Stimulated activated CD4-positive, alpha-beta T cell treated with anti-CD3 and anti-CD28 coated beads, Interleukin-4, amount 100 ng/mL, for 48 hours (primary cell): Measurements from ENCODE around the gene DIS3L2.
A peak's percentile ranks its signal among the peaks of the same experiment; 100 is the strongest.
"Not testable (repeated sequence)": the region's sequence is repeated elsewhere in the genome, so short reads cannot be mapped to it uniquely, and the experiment has no call there.

Source experiments
- DNase-seq, 2 donors: peaks; one replicate each; pipeline ENCODE4 v3.0.0-alpha.2; 2020; ENCODE audit warnings: low read depth in 2 of 2

DIS3L2 gene

DNA sequence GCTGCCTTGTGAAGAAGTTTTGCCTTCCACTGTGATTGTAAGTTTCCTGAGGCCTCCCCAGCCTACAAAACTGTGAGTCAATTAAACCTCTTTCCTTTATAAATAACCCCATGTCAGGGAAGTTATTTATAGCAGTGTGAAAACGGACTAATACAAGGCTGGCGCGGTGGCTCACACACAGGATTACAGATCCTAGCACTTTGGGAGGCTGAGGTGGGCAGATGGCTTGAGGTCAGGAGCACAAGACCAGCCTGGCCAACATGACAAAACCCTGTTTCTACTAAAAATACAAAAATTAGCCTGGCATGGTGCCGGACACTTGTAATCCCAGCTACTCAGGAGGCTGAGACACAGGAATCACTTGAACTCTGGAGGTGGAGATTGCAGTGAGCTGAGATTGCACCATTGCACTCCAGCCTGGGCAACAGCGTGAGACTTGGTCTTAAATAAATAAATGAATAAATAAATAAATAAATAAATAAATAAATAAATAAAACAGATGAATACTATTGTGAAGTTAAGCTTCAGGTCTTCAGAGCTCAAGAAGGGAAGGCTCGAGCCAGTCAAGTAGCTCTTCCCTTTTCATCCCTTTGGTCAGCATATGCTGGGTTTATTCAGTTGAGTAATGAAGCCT lies 154.3 kb downstream of the DIS3L2 start:
- DNase-seq: not testable (repeated sequence)

DNA sequence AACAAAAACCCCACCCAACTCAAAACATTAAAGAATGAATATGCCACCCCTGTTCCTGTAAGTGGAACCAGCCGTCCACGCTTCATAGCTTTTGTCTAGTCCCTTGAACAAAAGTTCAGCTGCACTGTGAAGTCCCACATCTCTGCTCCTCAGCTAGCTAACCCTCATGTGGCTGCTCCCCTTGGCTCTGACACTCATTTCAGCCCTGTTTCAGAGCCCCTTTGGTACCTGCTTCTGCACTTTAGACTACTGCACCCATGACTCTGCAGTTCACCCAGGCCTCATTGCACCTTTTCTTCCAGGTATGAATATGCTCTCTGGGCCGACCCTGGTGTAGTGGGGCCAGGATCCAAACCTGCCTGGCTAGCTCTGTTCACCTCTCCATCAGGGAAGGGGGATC lies 155.3 kb downstream of the DIS3L2 start:
- no peak for DNase-seq

DNA sequence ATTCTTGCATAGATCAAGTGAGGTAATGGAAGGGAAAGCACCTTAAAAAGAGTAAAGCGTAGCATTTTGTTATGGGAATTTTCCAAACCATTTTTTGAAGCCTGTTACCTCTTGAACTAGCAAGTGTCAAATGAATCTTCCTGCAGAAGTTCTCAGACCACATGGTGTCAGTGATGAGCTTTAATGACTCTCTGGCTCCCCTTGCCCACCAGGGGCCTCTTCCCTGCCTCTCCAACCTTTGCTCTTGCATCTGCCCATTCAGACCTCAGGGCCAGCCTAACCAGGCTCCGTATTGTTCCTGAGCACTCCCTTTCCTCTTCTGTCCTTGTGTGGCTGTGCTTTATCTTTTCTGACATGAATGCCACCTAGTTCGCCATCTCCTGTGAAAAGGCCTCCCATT lies 155.9 kb downstream of the DIS3L2 start:
- DNase-seq: no peak

DNA sequence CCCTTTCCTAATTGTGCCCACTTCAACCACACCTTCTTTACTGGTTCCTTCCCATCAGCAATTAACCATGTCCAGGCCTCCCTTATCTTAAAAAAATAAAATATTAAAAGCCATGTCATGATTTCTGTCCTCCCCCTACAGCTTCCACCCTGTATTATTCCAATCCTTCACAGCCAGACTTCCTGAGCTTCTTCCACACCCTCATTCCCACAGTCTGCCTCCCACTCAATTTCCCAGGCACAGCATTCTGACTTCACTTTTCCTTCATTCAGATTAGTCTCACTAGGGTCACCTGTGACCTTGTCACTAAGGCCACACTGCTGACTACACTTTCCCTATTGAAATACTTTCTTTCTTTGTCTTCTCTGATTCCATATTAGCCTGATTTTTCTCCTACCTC lies 159.4 kb downstream of the DIS3L2 start:
- no peak for DNase-seq

DNA sequence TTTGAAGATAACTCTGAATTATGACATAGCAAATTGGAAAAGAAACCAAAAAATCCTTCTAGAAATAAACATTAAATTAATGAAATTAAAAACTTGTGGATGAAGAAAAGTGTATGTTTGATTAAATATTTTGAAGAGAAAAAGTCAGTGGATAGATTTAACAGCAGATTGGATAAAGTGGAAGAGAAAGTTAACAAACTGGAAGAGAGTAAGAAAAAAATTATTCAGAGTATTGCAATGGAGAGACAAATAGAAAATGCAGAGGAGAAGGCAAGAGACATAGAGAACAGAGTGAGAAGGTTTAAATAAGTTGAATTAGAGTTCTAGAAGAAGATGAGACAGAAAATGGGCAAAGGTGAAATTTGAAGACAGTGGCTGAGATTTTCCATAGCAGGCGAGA lies 162.8 kb downstream of the DIS3L2 start:
- DNase-seq: no peak

DNA sequence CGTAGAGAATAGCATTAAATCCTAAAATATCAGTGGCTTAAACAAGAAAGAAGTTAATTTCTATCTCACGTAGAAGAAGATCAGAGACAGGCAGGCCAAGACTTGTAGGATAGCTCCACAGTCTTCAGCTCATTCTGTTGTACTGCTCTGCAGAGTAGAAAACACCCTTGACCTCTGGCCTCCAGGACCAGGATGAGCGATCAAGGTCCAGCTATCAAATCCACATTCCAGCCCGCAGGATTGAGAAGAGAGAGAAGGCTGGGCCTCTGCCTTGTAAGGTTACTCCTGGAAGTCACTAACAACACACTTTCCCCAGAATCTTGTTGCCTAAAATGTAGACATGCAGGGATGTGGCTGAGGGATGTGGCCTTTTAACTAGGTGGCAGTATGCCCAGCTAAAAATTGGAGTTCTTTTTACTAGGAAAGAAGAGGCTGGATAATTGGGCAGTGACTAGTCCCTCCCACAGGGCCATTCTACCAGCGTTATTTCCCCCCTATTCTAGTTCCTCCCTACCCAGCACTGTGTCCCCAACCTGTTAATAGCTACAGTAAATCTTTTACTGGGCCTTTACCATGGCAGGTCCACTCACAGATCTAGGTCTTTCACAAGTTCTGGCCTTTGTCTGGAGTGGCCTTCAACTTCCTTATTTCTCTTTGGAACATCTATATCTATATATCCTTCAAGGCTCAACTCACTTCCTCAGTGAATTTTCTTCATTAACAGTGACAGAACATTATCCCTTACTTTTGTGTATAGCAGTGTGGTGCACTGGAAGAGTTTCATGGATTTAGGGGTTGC lies 165.0 kb downstream of the DIS3L2 start:
- DNase-seq: no peak

DNA sequence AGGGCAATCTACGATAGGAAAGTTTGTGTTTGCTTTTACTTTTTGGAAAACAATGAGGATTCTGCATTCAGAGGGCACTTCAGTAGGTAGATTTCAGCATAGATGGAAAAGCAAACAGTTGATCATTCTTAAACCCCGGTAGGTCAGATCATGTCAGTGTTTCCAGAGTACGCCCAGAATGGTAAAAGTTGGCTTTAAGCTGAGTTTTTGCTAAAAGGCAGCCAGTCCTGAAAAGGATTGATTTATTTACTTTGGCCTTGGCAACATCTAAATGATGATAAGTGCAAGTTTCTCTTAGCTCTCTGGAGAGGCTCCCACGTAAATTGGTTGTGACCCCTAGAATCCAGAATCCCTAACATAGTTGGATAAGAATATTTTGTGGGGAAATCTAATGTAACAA lies 168.0 kb downstream of the DIS3L2 start:
- no peak for DNase-seq

DNA sequence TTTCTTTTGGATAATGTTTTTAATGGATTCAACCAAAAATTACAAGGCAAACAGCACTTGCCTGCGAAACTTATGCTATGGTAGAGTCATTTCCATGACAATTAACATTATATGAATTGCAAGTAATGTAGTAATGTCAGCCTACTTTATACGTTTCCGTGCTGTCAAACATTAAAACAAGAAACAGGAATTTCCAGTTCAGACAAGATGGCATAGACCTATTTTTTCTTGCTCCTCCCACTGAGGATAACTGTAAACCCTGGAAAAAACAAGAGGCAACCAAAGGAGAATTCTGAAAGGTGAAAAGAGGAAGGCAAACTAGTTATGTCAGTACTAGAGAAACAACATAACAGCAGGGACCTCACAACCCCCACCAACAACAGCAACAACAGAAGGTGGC lies 170.7 kb downstream of the DIS3L2 start:
- DNase-seq: no peak

DNA sequence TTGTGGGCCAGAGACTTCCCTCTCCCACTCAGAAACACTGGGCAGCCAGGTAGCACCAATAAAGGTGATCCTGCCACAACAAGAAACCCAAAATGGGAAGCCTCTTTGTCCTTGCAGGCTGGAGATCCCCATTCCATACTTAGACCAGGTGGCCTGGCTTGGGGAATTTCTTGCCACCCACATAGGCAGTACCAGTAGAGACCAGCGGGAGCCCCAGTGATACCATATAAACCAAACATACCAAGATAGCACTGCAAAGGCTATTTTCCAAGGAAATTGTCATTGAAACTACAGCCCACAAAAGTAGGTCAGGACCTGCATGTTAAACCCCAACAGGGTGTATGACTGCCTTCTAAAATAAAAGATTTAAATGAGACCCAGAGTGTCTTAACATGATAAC lies 171.6 kb downstream of the DIS3L2 start:
- no peak for DNase-seq

DNA sequence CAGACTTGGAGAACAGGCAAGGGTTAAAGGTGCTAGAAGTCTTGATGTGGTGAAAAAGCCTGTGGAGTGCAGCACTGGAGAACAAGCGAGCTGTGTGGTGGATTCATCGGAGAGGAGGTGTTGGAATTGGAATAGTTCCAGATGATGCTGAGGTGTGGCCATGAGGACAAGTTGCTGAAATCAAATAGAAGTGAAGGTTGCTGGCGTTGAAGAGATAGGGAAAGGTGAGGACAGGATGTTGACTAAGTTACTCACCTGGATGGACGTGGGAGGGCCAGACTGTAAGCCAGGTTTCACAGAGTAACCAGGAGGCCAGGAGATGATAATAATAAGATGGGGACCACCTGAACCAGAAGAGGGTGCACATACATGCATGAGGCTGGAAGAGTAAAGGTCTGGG lies 173.4 kb downstream of the DIS3L2 start:
- DNase-seq: no peak

DNA sequence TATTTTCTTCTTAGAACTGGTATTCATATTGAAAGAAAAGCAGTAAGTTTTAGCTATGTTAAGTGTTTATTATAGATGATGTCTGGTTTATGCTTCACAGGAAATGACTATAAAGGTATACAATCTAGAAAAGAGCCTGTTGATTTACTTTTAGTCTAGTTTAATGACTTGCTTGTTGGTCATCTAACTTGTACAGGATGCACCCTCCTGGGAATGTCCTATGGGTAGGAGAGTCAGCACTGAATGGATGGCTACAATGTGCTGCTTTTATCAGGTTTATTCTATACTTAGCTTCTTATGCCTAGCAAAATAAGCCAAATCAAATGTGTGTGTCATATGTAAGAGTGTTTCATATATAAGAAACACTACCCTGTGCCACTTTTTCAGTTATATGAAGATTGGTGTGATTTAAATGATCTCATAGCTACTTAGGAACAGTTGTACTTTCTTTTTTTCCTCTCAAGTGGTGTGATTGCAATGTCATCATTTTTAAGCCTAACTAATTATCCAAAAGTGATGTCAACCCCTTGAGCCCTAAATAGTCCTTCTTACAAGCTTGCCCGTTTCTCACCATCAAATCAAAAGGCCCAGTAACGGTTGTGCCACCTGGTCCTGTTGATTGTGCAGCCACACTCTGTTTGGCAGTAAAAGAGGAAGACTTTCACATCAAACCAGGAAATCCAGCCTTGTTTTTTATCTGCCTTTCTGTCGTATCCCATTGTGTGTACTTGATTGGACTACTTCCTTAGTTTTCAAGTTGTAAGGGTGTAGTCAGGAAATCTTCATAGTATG lies 176.0 kb downstream of the DIS3L2 start:
- no peak for DNase-seq

DNA sequence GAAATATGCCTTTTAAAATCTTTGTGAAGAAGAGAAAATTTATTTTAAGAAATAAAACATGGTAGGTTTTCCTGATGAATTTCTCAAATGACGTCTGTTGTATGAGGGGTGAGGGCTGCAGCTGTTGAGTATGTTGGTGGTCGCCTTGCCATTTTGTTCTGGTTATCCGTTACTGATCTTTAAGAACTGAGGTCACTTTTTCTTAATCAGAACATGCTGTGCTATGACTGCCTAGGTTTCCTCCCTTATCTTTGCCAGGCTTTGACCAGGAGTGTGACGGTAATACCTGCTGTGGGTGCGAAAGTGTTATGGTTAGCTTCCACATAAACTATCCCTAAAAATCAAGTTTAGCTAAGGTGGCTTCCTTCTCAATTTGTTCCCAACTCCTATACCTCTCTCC lies 176.9 kb downstream of the DIS3L2 start:
- DNase-seq: no peak

DNA sequence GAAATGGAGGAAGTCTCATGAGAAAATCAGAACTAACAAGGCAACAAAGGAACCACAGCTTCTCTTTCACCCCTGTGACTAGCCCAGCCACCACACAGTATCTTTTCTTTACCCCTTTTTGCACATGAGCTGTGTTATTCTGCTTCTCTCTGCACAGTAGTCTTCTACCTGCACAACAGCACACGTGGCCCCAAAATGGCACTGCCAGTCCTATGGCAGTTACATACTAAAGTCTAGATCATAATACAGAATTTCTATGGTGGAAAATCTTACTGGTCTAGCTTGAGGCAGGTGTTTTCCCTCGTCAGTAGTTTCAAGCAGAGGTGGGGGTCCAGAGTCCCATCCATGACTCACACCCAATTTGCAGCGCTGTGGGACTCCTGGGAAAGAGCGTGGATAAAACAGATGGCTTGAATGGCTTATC lies 177.7 kb downstream of the DIS3L2 start:
- DNase-seq: no peak

DNA sequence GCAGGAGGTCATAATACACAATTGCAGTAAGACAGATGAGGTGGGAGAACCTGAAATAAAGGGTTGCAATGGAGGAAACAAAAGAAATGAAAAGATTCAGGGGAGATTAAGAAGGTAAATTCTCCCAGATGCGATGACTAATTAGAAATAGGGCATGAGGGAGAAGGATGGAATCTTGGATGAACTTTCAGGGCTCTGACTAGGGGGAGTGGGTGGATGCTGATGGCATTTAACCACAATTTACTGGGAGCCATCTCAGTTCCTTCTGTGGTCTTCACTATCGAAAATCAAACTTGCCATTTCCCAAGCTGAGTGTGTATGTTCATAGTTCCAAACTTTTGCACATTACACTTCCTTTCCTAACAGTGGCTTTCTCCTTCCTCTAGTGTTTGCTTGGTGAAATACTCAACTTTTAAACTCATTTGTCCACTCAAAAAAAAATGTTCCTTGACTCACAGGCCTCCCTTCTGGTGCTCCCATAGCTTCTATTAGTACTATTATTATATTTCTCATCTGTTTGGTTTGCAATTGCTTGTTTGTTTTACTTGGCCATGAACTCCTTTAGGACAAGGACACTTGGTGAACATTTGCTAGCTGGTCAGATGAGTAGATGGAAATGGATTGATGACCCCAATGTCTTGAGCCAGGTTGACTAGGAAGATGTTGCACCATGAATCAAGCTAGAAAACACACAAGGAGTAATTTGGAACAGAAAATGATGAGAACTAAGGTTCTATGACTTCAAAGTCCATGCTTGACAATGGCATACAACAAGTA lies 178.5 kb downstream of the DIS3L2 start:
- DNase-seq: no peak

DNA sequence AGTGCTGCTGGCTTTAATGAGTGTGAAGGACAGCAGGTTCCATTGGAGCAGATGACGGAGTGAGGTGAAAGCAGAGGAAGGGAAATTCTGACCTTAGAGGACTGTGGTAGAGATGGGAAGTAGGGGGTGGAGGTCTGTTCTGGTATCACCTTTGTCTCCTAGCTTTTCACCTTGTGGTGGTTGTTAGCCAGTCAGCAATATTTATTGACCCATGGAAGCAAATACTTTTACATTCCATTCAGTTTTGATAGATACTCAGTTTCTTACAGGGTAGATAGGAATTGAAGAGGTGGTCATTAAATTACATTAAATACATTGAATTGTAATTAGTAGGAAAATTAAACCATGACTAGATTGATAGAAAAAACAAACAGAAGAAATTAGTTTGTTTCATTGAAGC lies 180.1 kb downstream of the DIS3L2 start:
- DNase-seq: no peak

DNA sequence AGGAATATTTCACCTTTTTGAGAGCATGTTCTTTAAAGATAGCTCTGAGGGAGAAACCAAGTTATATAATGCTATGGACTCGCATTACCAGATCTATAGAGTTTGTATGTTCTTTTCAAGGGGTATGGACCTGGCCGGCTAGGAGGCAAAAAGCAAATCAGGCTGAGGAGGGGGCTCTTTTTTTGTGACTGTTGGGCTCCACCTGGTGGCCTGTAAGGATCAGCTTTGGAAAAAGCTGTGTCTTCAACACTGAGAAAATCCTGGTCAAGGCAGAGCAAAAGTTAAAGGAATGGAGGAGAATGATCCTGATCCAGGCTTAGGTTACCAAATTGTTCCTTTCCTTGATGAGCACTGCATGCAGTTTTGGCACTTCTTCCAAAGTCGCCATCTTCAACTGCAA lies 180.5 kb downstream of the DIS3L2 start:
- peak; percentile 12 for DNase-seq

DNA sequence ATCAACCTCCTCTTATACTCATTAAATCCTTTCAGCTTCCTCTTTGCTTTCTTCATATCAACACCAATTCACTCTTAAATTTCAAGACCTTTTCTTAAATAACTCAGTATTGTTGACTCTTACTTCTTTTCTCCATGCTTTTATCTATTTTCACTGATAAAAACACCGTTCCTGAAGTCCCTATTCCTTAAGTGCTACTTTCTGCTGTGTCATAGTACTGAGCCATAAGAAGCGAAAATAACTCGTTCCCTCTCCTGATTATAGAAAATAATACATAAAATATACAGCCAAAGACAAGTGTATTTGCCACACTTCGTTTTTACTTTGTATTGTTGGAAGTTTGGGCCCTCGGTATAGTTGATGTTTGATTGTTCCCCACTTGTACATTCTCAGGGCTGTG lies 181.0 kb downstream of the DIS3L2 start:
- no peak for DNase-seq

DNA sequence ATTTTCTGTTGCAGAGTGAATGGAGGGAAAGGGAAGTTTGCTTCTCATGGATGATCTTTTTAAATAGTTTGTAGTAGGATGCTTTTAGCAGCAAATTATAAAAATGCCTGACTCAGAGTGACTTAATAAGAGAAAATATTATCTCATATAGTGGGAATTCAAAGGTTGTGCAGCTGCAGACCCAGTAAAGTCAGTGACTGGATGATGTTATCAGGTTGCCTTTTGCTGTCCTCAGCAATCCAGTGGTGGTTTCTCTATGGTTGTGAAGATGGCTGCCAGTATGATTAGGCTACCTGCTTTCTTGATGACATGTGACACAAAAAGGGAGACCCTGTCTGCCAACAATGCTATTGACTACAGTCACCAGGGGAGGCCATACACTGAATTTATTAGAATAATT lies 184.8 kb downstream of the DIS3L2 start:
- no peak for DNase-seq

DNA sequence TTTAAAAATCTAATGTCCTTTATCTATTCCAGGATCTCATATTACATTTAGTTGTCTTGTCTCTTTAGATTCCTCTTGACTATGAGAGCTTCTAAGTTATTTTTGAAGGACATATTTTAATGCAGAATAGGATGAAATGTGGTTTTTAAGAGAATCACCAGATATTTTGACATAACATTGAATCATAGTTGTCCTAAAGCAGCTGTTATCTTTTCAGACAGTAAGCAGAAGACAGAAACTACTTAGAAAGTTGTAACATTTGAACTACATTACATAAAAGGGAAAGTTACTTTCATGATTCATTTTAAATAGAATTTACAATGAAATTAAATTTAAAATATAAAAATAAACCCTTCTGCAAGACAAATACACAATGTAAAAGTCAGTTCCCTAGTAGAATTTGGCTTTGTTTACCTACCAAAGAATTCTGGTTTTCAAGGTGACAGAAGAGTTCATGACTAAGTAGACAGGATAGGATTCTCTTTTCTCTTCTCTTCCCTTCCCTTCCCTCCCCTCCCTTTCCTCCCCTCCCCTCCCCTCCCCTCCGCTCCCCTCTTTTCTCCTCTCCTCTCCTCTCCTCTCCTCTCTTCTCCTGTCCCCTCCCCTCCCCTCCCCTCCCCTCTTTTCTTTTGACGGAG lies 186.0 kb downstream of the DIS3L2 start:
- no peak for DNase-seq

DNA sequence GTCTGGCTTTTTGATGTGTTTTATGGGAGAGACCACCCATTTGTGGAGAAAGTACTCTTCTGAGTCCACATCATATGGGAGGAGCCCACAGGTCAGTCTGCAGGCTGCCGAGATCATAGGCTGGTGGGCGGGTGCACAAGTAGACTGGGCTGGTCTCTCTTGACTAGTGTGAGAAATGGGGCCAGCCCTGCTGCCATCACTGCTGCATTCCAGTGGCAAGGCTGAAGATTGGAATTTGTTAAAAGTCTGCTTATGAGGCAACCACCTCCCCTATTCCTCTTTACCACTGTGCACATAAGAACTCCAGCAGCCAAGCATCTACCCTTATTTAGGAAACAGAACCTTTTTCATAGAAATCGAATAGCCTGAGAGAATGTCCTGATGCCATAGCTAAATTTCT lies 200.7 kb downstream of the DIS3L2 start:
- no peak for DNase-seq

DNA sequence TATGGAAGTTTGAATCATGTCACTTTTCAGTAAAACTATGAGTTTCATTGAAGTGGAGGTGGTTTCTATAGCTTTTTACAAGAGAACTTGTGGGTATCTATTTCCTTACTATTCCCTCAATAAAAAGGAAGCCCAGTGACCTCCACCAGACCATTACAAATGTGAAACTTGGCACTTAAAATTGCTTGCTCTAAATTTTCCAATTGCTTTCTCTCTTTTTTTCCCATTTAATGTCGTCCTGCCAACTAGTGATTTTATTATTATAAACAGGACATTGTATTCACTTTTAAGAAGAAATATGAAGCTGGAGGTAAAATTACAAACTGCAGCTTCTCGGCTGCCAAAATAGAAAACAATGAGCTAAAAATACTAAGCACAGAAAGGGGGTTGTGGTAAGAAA lies 208.9 kb downstream of the DIS3L2 start:
- no peak for DNase-seq

DNA sequence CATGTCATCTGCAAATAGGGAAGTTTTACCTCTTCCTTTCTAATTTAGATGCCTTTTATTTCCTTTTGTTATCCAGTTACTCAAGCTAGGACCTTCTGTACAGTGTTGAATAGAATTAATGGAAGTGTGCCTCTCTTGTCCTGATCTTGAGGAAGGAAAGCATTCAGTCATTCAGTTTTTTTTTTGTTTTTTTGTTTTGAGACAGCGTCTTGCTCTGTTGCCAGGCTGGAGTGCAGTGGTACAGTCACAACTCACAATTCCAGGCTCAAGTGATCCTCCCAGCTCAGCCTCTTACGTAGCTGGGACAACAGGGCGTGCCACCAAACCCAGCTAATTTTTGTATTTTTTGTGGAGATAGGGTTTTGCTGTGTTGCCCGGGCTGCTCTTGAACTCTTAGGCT lies 213.1 kb downstream of the DIS3L2 start:
- DNase-seq: no peak
